Measurements from ENCODE around the gene TUBB8. TPM values are rescaled to one million over a fixed set of nuclear protein-coding genes. Genes with fewer than 3 reads are reported as not detected.
A peak's percentile ranks its signal among the peaks of the same experiment; 100 is the strongest.

TUBB8 gene
- total and polyA plus RNA-seq, 9 of the 15 experiments (the other 6 are each of a cell fraction or from before 2014, with no cell fraction given) = 0.07 TPM; not detected in 8

- no peak for TF ChIP-seq PCBP2 (IDR thresholded peaks at IDR 0.05; ENCODE audit: low read depth, low read length, poor library complexity, severe bottlenecking)
- no peak for TF ChIP-seq ZNF589 (CRISPR knock-in tag; IDR thresholded peaks at IDR 0.05; ENCODE audit: low read depth)
- TF ChIP-seq ZBTB26 (CRISPR knock-in tag; IDR thresholded peaks at IDR 0.05) = no peak
- TF ChIP-seq ZNF395 (CRISPR knock-in tag; IDR thresholded peaks at IDR 0.05) = no peak
- 0 out of 2 replicates have a peak, but pooled peaks have one; percentile 27 for TF ChIP-seq RNF2 (IDR thresholded peaks at IDR 0.05)
- peak; percentile 38; the same call in 1 of the 2 replicates for TF ChIP-seq JUND (IDR thresholded peaks at IDR 0.05; ENCODE audit: borderline replicate concordance, low read depth, low read length)
- TF ChIP-seq JUND (tag; IDR thresholded peaks at IDR 0.05; ENCODE audit: borderline replicate concordance, low read depth, low read length) = no peak
- TF ChIP-seq ZNF586 (CRISPR knock-in tag; conservative IDR thresholded peaks at IDR 0.05) = no peak
- TF ChIP-seq POU5F1 (IDR thresholded peaks at IDR 0.05; ENCODE audit: borderline replicate concordance, low read depth, low read length, partially characterized antibody) = no peak
- TF ChIP-seq MTF1 (CRISPR knock-in tag; IDR thresholded peaks at IDR 0.05; ENCODE audit: borderline replicate concordance) = no peak
- TF ChIP-seq MEF2D (tag; conservative IDR thresholded peaks at IDR 0.05; ENCODE audit: low read depth) = no peak
- TF ChIP-seq ATF7 (IDR thresholded peaks at IDR 0.05) = peak; percentile 23; the same call in 1 of the 2 replicates
- no peak for TF ChIP-seq IRF9 (tag; IDR thresholded peaks at IDR 0.05)
- TF ChIP-seq SOX6 (IDR thresholded peaks at IDR 0.05) = peak; percentile 50; the same call in 1 of the 2 replicates
- TF ChIP-seq SMARCE1 (IDR thresholded peaks at IDR 0.05) = 0 out of 2 replicates have a peak, but pooled peaks have one; percentile 33
- peak; percentile 65 for TF ChIP-seq EP300 (IDR thresholded peaks at IDR 0.05; ENCODE audit: low read length)
- TF ChIP-seq DMBX1 (CRISPR knock-in tag; IDR thresholded peaks at IDR 0.05; ENCODE audit: borderline replicate concordance) = no peak
- TF ChIP-seq GABPA (tag; conservative IDR thresholded peaks at IDR 0.05; ENCODE audit: low read depth) = peak; percentile 33; the same call in 1 of the 2 replicates
- TF ChIP-seq CBFA2T2 (conservative IDR thresholded peaks at IDR 0.05) = peak; percentile 76
- TF ChIP-seq CREM (IDR thresholded peaks at IDR 0.05; ENCODE audit: low read depth) = peak; percentile 53; the same call in 1 of the 2 replicates
- peak; percentile 76 for TF ChIP-seq GATA2 (CRISPR knock-in tag; IDR thresholded peaks at IDR 0.05)
- TF ChIP-seq TCF3 (CRISPR knock-in tag; IDR thresholded peaks at IDR 0.05) = peak; percentile 83
- peak; percentile 64 for TF ChIP-seq DPF2 (IDR thresholded peaks at IDR 0.05)
Measured at GRCh38 chr10:87177-88080, 38.3 kb upstream of the TUBB8 start (continued).
